ENCODE measurements around the gene ALG3. TPM values are rescaled to one million over a fixed set of nuclear protein-coding genes. Genes with fewer than 3 reads are reported as not detected.

Gene ALG3
- total RNA-seq, 1 donor from 2014 or later: 14.9 TPM

- ATAC-seq (ENCODE audit: poor library complexity): no peak
- DNase-seq: no peak
- intact Hi-C loops (cut with DNase I): no loop called here
Observed at GRCh38 chr3:184239708-184240107, 9.1 kb downstream of the ALG3 start.

- ATAC-seq (ENCODE audit: poor library complexity) (no peak), DNase-seq (no peak)
- intact Hi-C loops (cut with DNase I): no loop called here
Observed at GRCh38 chr3:184239221-184239620, 9.5 kb downstream of the ALG3 start.

- no peak for DNase-seq
- intact Hi-C loops (cut with DNase I): no loop called here
- ATAC-seq (ENCODE audit: poor library complexity): no peak
Observed at GRCh38 chr3:184238246-184238818, 10.4 kb downstream of the ALG3 start.

- intact Hi-C loops (cut with DNase I): no loop called here
- DNase-seq: no peak
- no peak for ATAC-seq (ENCODE audit: poor library complexity)
Observed at GRCh38 chr3:184237807-184238206, 11.0 kb downstream of the ALG3 start.

GRCh38 chr3:184237211-184237610 is 11.6 kb downstream of the ALG3 start:
- intact Hi-C loops (cut with DNase I): no loop called here
- DNase-seq: no peak
- ATAC-seq (ENCODE audit: poor library complexity): no peak

GRCh38 chr3:184236636-184237035 is 12.1 kb downstream of the ALG3 start:
- DNase-seq (no peak), ATAC-seq (ENCODE audit: poor library complexity) (no peak)
- intact Hi-C loops (cut with DNase I): no loop called here

GRCh38 chr3:184236033-184236410 is 12.7 kb downstream of the ALG3 start:
- ATAC-seq (ENCODE audit: poor library complexity) (no peak), DNase-seq (no peak)
- intact Hi-C loops (cut with DNase I): no loop called here

GRCh38 chr3:184235381-184236032 is 13.3 kb downstream of the ALG3 start:
- intact Hi-C loops (cut with DNase I): no loop called here
- ATAC-seq (ENCODE audit: poor library complexity): no peak
- no peak for DNase-seq

GRCh38 chr3:184234671-184235380 is 13.9 kb downstream of the ALG3 start:
- intact Hi-C loops (cut with DNase I): no loop called here
- DNase-seq (no peak), ATAC-seq (ENCODE audit: poor library complexity) (no peak)

- DNase-seq (no peak), ATAC-seq (ENCODE audit: poor library complexity) (no peak)
- intact Hi-C loops (cut with DNase I): no loop called here
Observed at GRCh38 chr3:184234224-184234623, 14.5 kb downstream of the ALG3 start.

GRCh38 chr3:184233127-184233843 is 15.5 kb downstream of the ALG3 start:
- DNase-seq: no peak
- no peak for ATAC-seq (ENCODE audit: poor library complexity)
- intact Hi-C loops (cut with DNase I): no loop called here

GRCh38 chr3:184231671-184232070 is 17.1 kb downstream of the ALG3 start:
- no peak for ATAC-seq (ENCODE audit: poor library complexity)
- intact Hi-C loops (cut with DNase I): no loop called here

GRCh38 chr3:184230603-184231528 is 17.9 kb downstream of the ALG3 start:
- ATAC-seq (ENCODE audit: poor library complexity) (no peak), DNase-seq (no peak)
- intact Hi-C loops (cut with DNase I): no loop called here

More at GRCh38 chr3:184231671-184232070, 17.1 kb downstream of the ALG3 start:
- DNase-seq: no peak

- ATAC-seq (ENCODE audit: poor library complexity) (no peak), DNase-seq (no peak)
- intact Hi-C loops (cut with DNase I): no loop called here
Observed at GRCh38 chr3:184230081-184230602, 18.6 kb downstream of the ALG3 start.

- DNase-seq (peak; percentile 64), ATAC-seq (ENCODE audit: poor library complexity) (peak; percentile 91)
- intact Hi-C loops (cut with DNase I): no loop called here
Observed at GRCh38 chr3:184229394-184230080, 19.2 kb downstream of the ALG3 start, which contains the start of gene VWA5B2. TSS of gene VWA5B2 (plus strand) at chr3:184229585. CDS start at chr3:184230529, 944 bp downstream.

- intact Hi-C loops (cut with DNase I): no loop called here
- no peak for ATAC-seq (ENCODE audit: poor library complexity)
- DNase-seq: no peak
Observed at GRCh38 chr3:184228376-184229137, 20.2 kb downstream of the ALG3 start.

- intact Hi-C loops (cut with DNase I): no loop called here
- ATAC-seq (ENCODE audit: poor library complexity) (peak; percentile 46), DNase-seq (no peak)
Observed at GRCh38 chr3:184227481-184227935, 21.3 kb downstream of the ALG3 start.

All from Right ventricle myocardium superior (tissue), 1 donor.